ENCODE results near the gene CORO2B.

GRCh38 chr15:68597581-68597980, 18.8 kb downstream of the CORO2B start:
- TF ChIP-seq CTCF (conservative IDR thresholded peaks at IDR 0.05) (no peak), EZH2 (IDR thresholded peaks at IDR 0.05; ENCODE audit: low read depth) (no peak)

All from PC-9 (cell line).